NT2/D1 (cell line): ENCODE data around the gene SLC9A3.
"Not testable (repeated sequence)": the region's sequence is repeated elsewhere in the genome, so short reads cannot be mapped to it uniquely, and the experiment has no call there.

ENCODE experiments used
- DNase-seq: peaks from one replicate; pipeline ENCODE4 v3.0.0-alpha.2; 2011; ENCODE audit warnings: low read depth, low spot score
- H3K27me3 ChIP-seq: 2 replicates; pipeline ENCODE4 v1.6.0; 2011; ENCODE audit warnings: mild to moderate bottlenecking; ENCODE audit not compliant: insufficient read length, insufficient read depth
- H3K36me3 ChIP-seq: 2 replicates; pipeline ENCODE4 v1.6.1; 2011; ENCODE audit warnings: mild to moderate bottlenecking, low read length, mixed read lengths; ENCODE audit not compliant: insufficient read depth, insufficient read length
- H3K4me1 ChIP-seq: 2 replicates; pipeline ENCODE4 v1.5.1; 2011; ENCODE audit not compliant: insufficient read depth, insufficient read length
- H3K4me3 ChIP-seq: 2 replicates; pipeline ENCODE4 v1.5.1; 2011; ENCODE audit warnings: low read depth; ENCODE audit not compliant: insufficient read length
- H3K9ac ChIP-seq: 2 replicates; pipeline ENCODE4 v1.6.0; 2011; ENCODE audit warnings: low read depth; ENCODE audit not compliant: insufficient read length
- H3K9me3 ChIP-seq: 2 replicates; pipeline ENCODE4 v1.5.1; 2011; ENCODE audit warnings: mild to moderate bottlenecking, low read length; ENCODE audit not compliant: insufficient read depth
- SUZ12 ChIP-seq: IDR thresholded peaks from 2 replicates; pipeline ENCODE4 v1.6.1; 2011; ENCODE audit not compliant: insufficient read length, insufficient read depth; ENCODE audit errors: extremely low read depth
- YY1 ChIP-seq: IDR thresholded peaks from 2 replicates; pipeline ENCODE4 v1.6.1; 2011; ENCODE audit not compliant: insufficient read length, insufficient read depth
- ZNF274 ChIP-seq: IDR thresholded peaks from 2 replicates; pipeline ENCODE4 v1.6.1; 2011; ENCODE audit warnings: mild to moderate bottlenecking, low read depth, low read length

The SLC9A3 gene

DNA sequence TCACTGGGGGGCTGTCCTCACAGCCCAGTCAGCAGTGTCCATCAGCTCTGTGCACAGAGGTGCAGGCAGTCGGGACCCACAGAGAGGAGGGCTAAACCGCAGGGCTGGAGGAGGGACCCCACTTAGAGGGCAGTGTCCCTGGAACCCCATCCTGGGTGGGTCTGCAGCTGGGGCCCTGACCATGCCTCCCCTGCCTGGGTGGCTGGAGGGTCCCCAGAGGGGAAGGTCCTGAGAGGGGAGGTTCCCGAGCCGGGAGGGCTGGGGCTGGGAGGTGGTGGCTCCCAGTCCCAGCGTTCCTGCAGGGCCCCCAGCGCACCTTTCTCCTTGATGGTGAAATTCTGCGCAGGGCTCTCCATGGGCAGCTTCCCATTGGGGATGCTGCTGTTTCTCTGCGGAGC is 48.5 kb downstream of the SLC9A3 start:
- Histone ChIP-seq H3K4me1 (peaks cover 9% of the 10 kb centered on the region), H3K27me3 (peaks cover 9% of the 10 kb centered on the region), H3K4me3 (no peak overlapping the region), H3K9ac (peak overlapping the region; percentile 64), H3K9me3 (no peaks in the 10 kb centered on the region), H3K36me3 (peaks cover 30% of the 10 kb centered on the region)
- no peak for DNase-seq
- TF ChIP-seq ZNF274, result no peak
- no peak for TF ChIP-seq SUZ12
- TF ChIP-seq YY1, result no peak

DNA sequence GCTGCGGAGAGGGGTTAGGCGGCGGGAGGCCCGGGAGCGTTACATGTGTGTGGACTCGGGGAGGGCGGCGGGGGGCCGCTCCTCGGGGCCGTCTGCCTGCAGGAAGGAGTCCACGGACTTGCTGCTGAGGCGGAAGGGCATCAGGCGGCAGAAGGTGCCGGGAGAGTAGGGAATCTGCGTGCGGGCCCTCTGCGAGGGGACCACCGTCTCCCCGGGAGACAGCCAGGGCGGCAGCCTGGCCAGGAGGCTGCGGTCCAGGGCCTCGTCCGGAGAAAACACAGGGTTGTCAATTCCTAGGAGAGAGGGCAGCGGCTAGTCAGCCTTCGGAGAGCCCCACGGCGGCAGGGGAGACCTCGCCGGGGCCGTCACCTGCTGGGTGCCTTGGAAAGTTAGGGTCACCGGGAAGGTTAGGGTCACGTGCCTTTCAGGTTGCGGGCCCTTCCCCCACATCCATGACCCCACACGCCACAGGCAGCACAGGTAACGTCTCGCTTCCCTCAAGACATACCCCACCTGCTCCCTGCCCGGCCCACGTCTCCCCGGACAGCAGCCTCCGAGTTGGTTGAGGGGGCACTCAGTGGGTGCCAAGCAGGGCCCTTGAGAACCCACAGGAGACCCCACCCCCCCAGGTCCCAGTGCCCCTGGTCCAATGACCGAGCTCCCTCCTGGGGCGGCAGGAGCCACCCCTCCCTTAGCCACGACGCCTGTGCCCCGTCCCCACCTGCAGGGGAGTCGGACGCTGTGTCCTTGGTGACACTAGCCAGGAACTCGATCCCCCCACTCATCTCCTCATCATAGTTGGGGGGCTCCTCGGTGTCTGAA is 49.2 kb downstream of the SLC9A3 start:
- DNase-seq, result no peak
- Histone ChIP-seq H3K9me3 (no peaks in the 10 kb centered on the region), H3K36me3 (peaks cover 31% of the 10 kb centered on the region), H3K27me3 (peaks cover 9% of the 10 kb centered on the region), H3K4me3 (peak overlapping the region; percentile 42), H3K9ac (peak overlapping the region; percentile 70), H3K4me1 (peaks cover 9% of the 10 kb centered on the region)
- no peak for TF ChIP-seq ZNF274
- TF ChIP-seq YY1, result no peak
- no peak for TF ChIP-seq SUZ12

DNA sequence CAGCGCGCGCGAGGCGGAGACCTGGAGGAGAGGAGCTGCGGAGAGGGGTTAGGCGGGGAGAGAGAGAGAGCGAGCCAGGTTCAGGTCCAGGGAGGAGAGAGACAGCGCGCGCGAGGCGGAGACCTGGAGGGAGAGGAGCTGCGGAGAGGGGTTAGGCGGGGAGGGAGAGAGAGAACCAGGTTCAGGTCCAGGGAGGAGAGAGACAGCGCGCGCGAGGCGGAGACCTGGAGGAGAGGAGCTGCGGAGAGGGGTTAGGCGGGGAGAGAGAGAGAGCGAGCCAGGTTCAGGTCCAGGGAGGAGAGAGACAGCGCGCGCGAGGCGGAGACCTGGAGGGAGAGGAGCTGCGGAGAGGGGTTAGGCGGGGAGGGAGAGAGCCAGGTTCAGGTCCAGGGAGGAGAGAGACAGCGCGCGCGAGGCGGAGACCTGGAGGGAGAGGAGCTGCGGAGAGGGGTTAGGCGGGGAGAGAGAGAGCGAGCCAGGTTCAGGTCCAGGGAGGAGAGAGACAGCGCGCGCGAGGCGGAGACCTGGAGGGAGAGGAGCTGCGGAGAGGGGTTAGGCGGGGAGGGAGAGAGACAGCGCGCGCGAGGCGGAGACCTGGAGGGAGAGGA is 49.9 kb downstream of the SLC9A3 start:
- H3K27me3 ChIP-seq, H3K4me1 ChIP-seq, DNase-seq, H3K9me3 ChIP-seq: not testable (repeated sequence)
- Histone ChIP-seq H3K4me3 (peak overlapping the region; percentile 56), H3K9ac (peak overlapping the region; percentile 87), H3K36me3 (peaks cover 38% of the 10 kb centered on the region)

DNA sequence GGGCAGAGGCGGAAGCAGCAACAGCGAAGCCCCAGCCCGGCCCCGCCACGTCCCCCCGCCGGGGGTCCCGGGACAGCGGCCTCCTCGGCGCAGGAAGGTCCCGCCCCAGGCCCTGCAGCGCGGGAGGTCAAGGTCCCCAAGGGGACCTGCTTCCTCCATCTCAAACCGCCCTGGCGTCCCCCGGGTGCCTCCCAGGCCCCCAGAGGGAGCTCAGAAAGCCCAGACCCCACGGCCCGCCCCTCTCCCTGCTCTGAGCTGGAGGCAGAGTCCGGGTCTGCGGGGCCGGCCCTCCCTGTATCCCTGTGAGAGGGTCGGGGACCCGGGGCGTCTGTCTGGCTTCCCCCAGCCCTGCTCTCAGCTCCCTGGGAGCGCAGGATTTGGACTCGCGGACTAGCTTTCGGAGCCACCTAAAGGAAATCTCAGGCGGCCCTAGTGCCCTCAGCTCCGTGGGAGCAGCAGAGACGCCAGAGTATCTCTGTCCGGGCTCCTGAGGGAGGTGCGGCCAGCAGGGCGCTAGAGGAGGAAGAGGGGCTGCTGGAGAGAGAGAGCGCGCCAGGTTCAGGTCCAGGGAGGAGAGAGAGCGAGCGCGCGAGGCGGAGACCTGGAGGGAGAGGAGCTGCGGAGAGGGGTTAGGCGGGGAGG is 50.6 kb downstream of the SLC9A3 start:
- H3K36me3 ChIP-seq, result peaks cover 38% of the 10 kb centered on the region
- H3K4me1 ChIP-seq, result peaks cover 9% of the 10 kb centered on the region
- no peak for TF ChIP-seq SUZ12
- no peak for TF ChIP-seq ZNF274
- no peak for TF ChIP-seq YY1
- no peak for DNase-seq
- H3K9ac ChIP-seq, result peak overlapping the region; percentile 87
- peak overlapping the region; percentile 56 for H3K4me3 ChIP-seq
- H3K27me3 ChIP-seq, result peaks cover 9% of the 10 kb centered on the region
- no peaks in the 10 kb centered on the region for H3K9me3 ChIP-seq

DNA sequence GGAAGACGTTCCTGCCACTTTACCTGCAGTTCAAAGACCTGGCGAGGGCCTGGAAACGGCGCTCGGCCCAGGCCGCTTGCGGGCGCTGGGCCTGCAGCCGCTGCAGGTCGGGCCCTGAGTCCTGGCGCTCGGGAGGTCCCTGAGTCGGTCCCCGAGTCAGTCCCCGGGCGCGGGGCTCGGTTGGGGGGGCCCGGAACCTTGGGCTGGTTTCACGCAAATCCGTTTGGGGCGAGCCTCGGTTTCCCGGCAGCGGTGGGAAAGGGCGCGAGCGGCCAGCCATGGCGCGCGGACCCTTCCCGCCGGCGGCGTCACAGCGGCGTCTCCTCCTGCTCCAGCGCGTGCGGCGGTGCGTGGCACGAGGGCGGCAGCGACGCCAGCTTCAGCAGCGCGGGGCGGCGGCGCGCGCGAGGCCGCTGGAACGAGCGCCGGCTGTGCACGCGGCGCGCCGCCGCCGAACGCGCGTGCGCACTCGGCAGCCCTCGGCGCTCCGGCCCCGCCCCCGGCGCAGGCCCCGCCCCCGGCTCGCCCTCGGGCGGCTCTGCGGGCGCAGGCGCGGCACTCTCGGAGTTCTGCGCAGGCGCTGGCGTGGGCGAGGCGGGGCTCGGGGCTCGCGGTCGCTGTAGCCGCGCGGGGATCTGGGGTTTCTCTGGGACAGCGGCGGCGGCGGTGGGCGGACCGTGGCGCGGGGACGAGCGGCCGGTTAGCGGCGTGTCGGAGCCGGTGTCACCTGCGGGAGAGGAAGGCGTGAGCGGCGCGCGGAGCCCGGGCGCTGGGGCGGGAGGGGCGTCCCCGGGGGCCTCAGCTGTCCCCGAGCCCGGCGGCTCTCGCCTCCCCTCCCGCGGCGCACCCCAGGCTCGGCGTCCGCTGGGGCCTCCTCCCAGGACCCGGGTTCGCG is 51.3 kb downstream of the SLC9A3 start:
- peaks cover 9% of the 10 kb centered on the region for H3K4me1 ChIP-seq
- peaks cover 37% of the 10 kb centered on the region for H3K36me3 ChIP-seq
- no peaks in the 10 kb centered on the region for H3K9me3 ChIP-seq
- H3K27me3 ChIP-seq, result peaks cover 9% of the 10 kb centered on the region
- TF ChIP-seq YY1 (no peak), ZNF274 (no peak), SUZ12 (no peak)
- DNase-seq, result peak; percentile 39
- H3K9ac ChIP-seq, result peak overlapping the region; percentile 92
- H3K4me3 ChIP-seq, result peak overlapping the region; percentile 67

DNA sequence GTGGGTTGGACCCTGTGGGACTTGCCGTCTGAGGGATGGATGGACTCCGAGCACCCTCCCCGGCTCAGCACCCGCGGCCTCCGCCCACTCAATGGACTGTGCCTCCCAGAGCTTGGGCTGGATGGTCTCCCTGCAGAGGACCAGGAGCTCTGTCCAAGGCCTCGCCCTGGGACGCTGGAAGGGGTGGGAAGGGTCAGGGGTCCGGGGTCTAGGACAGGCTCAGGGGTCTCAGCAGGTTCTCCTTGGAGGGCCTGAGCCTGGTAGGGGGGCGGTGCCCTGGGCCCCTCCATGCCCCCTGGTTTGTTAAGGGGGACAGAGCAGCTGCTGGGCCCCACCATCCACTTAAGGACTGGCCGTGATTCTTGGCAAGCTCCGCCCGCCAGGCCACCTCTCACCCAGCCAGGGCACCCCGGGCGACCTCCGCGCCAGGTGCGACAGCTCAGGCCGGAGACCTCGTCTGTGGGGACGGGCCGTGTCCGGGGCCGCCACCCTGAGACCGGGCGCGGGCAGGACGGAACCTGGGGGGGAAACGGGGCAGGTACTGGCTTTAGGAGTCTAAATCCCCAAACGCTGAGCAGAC is 52.1 kb downstream of the SLC9A3 start:
- no peak for DNase-seq
- Histone ChIP-seq H3K4me3 (peak overlapping the region; percentile 67), H3K9ac (peak overlapping the region; percentile 92), H3K4me1 (peaks cover 9% of the 10 kb centered on the region), H3K27me3 (peaks cover 9% of the 10 kb centered on the region), H3K9me3 (no peaks in the 10 kb centered on the region), H3K36me3 (peaks cover 30% of the 10 kb centered on the region)
- TF ChIP-seq SUZ12 (no peak), ZNF274 (no peak), YY1 (no peak)
